GM18867 (cell line): ENCODE data around the gene PLEKHM2.

Experiments
- ATAC-seq: cut with Tn5 transposase; IDR thresholded peaks from one replicate; pipeline ENCODE4 v1.9.1; 2021; ENCODE audit warnings: mild to moderate bottlenecking, moderate library complexity; ENCODE audit not compliant: unreplicated experiment

PLEKHM2 gene

DNA sequence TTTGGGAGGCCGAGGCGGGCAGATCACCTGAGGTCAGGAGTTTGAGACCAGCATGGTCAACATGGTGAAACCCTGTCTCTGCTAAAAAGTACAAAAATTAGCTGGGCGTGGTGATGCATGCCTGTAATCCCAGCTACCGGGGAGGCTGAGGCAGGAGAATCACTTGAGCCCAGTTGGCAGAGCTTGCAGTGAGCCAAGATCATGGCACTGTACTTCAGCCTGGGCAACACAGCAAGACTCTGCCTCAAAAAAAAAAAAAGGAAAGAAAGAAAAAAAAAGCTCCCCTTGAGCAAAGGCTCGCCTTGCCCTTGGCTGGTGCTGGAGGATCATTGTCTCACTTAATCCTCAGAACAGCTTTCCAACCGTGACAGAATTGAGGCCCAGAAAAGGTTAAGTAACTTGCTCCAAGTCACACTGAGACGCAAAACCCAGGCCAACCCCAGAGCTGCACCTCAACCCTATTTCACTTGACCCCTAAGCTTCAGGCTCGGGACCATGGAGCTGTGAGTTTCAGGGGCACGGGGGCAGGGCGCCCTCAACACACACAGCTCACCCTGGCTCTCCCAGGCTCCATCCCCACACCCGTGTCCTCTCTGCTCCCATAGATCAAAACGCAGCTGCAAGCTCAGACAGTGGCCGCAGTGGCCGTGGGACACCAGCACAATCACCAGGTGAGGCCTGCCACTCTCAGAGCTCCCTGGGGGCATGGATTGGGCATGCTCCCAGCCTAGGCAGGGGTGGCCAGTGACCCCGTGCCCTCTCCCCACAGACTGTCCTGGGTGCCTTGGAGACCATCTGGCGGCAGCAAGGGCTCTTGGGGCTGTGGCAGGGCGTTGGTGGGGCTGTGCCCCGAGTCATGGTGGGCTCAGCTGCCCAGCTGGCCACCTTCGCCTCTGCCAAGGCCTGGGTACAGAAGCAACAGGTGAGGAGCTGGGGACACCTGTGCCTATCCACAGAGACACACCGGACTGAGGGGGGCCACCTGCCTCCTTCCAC, 53.5 kb downstream of the PLEKHM2 start:
- no peak for ATAC-seq

DNA sequence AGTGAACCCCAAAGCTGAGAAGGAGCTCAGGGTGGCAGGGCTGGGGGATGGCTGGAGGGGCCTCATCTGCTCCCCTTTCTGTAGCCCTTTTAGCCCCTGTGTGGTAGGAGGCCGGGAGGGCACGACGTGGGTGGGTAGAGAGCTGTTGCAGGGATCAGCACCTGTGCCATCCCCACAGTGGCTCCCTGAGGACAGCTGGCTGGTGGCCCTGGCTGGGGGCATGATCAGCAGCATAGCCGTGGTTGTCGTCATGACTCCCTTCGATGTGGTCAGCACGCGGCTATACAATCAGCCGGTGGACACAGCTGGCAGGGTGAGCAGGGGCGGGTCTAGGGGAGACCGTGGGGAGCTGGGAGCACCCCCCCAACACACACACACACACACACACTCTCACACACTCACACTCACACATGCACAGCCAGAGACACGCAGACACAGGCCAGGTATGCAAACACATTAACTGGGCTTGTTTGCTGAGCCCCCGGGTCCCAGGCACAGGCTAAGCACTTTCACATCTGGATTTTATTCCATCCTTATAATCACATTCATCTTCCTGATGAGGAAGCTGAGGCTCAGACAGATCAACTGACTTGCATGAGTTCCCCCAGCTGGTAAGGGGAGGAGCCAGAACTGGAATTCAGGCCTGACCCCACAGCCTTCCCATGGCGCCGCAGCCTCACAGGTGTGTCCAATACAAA, 54.4 kb downstream of the PLEKHM2 start:
- ATAC-seq = no peak

DNA sequence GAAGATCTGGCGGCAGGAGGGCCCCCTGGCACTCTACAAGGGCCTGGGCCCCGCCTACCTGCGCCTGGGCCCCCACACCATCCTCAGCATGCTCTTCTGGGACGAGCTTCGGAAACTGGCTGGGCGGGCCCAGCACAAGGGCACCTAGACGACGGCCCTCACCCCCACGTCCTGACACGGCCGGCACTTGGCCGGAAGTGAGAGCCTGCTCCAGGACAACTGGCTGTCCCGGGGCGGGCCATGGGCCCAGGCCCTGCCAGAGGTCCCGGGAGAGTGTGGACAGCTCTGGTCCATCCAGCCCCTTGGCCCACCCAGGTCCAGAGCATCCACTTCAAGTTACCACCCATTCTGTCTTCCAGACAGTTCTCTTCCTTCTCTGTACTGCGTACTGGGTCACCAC, 55.1 kb downstream of the PLEKHM2 start:
- no peak for ATAC-seq

DNA sequence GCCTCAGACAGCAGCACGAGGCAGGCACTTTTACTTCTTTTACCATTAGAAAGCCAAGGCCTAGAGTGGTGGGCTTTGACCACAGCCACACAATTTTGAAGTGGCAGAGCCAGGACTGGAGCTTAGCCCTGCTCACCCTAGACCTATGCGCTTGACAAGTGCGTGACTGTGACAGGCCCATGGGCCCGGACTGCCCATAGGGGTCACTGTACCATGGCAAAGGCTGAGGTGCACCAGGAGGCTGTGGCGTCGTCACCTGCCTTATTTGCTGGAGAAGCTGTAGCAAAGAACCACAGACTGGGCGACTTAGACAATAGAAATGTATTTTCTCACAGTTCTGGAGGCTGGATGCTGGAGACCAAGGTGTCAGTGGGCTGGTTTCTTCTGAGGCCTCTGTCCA, 55.6 kb downstream of the PLEKHM2 start:
- ATAC-seq = no peak

DNA sequence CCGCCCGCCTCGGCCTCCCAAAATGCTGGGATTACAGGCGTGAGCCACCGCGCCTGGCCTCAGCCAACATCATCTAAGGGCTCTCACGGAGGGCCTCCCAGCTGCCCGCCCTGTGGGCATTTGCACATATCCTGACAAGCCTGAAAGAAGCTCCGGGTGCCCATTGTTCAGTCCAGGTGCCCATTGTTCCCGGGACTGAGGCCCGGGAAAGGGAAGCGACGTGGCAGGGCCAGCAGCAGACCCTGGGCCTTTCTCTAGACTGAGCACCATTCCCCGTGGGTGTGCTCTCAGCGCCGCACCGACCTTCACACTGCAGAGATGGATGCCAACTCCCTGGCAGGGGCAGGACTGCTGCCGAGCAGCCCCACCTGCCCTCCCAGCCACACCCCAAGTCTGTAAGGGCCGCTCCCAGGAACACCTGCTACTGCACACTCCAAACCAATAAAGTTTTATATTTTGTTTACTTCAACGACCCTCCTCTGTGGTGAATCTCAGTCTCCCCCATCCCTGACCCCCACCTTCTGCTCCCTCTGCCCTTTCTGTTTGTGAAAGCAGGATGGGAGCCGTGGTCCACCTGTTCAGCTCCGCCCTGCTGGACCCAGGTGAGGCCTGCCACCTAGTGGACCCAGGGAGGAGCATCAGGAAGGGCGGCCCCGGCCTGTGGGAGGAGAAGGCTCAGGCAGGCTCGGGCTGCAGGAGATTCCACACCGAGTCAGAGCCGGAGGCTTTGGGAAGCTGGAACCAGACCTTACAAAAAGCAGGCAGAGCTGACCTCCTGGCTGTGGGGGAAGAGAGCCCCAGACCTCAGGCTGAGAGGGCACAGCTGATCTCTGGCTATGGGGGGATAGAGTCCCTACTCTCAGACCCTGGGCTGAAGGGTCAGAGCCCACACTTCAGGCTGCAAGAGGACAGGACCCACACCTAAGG, 57.1 kb downstream of the PLEKHM2 start:
- ATAC-seq = peak; percentile 55

DNA sequence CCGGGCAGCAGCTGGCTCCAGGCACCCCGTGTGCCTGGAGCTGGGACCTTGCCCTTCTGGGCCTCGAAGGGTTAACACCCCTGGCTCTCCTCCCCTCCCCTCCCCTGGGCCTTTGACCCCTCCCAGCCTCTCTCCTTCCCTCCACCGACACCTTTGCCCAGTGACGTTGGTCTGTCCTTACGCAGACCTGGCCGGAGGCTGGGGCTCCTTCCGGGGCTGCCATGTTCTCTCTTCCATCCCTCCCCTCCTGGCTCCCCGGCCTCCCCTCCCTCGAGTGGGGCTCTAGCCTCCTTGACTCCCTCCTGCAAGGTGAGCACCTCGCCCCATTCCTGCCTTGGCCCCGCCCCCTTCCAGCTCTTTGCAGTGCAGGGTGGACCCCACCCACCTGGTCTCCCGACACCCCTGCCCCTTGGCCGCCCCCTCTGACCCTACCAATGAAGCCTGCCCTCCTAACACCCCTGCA, 58.2 kb downstream of the PLEKHM2 start, which contains the start of gene TMEM82:
Gene TMEM82 (plus strand): TSS at position 161 of the 463 bp plus-strand sequence. CDS start 61 bp downstream, at position 222.
- no peak for ATAC-seq

DNA sequence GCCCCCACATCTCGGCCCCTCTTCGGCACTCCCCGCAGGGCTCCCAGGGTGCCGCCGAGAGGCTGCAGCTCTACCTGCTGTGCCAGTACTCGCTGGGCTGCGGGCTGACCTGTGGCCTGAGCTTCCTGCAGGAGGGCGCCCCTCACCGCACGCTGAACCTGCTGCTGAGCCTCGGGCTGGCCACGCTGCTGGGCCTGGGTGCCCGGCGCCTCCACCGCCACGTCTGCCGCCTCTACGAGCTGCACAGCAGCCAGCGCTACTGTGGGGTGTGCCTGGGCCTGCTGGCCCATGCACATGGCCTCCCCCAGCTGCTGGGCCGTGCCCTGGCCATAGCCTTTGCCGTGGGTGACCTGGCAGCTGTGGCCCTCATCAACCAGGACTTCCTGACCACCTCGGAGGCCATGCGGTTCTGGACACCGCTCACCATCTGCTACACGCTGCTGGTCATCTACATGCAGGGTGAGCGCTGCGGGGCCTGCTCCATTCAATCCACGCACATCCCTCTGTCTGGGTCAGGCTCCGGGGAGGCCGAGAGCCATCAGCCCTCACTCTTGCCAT, 60.1 kb downstream of the PLEKHM2 start:
- ATAC-seq = no peak

DNA sequence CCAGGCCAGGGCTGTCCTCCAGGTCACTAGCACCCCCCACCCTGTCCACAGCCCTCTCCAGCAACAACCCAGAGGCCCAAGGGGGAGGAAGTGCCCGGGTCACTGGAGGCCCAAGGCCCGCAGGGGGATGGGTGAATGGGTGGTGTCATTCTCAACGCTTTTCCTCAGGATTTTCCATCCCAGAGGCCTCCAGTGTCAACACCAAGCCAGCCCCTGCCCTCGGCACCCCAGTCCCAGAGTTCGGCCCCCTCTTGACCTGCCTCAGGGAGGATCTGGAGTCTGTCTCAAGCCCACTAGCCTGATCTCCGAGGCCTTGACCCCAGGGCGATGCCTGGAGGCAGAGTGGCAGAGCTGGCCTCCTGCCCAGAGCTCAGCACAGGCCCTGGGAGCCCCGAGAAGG, 63.3 kb downstream of the PLEKHM2 start:
- no peak for ATAC-seq

DNA sequence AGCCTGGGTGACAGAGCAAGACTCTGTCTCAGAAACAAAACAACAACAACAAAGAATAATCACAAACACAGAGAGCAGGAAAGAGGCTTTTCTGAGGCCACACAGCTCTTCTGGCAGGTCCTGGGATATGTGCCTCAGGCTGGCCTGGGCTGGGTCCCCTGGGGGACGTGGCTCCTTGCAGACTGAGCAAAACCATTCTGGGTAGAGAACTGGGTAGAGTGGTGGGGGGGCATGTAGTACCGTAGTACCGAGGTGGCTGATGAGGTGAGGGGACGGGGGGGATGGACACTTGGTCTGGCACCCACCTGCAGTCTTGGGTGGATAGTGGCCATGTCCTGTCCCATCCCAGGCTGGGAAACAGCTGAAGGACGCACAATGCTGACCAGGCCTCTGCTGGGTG, 64.1 kb downstream of the PLEKHM2 start:
- ATAC-seq = no peak

DNA sequence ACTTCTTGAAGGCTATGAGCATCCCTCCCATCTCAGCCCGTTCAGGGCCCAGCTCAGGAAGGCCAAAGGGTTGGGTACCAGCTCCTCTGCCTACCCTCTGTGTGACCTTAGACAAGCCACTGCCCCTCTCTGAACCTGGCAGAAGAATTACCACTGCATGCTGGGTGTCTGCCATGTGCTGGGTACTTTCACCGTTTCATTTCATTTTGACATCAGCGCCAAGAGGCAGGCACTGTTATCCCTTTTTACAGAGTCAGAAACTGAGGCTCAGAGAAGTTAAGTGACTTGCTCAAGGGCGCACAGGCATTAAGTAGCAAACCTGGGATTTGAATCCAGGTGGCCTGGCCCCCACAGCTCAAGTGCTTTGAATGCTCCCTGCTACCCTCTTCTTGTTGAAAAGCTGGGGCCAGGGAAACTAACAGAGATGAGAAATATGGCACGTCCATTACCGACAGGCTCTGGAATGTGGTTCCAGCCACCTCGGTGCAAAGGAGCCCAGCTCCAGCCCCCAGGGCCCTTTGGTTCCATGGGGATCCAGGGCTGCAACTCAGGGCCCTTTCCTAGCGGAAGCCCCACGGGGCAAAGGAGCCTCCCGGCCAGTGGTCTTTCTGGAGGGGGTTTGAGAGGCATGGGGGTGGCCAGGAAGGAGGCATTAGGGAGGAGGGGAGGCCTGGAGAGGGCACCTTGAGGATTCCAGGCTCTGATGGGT, 64.7 kb downstream of the PLEKHM2 start:
- no peak for ATAC-seq

DNA sequence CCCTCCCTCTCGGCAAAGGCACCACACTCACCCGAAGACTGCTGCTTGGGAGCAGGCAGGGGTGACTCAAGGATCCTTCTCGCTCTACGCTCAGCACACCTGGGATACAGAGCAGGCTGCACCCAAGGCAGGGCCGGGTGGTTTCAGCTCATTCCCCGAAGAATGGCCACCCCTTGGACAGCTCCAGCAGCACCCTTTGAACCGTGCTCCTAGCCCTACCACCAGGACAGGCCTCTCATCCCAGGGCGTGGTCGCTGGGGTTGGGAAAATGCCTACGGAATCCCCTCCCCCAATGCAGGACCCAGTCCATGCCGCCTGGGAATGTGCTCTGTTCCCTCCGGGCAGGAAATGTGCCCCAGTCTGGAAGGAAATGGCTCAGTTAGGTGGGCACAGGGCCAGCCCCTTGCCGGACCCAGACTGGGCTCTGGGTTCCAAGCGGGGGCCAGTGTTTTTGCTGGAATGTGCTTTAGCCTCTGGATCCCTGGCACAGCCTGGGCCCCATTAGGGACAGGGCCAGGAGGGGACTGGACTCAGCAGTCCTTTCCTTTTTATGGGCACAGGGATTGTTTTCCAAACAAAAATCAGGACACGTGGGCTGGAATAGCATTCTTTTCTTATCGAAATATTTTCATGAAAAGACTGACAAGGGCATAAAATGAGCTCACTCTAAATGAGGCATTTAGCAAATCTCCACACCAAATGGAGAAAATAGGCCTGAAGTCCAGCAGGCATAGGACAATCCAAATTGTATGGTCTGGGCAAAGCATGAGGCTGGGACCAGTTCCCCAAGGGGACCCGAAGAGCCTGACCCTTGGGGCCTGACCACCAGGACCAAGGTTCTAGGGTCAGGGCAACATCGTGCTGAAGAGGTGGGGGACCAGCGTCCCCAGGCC, 65.5 kb downstream of the PLEKHM2 start:
- ATAC-seq = no peak

DNA sequence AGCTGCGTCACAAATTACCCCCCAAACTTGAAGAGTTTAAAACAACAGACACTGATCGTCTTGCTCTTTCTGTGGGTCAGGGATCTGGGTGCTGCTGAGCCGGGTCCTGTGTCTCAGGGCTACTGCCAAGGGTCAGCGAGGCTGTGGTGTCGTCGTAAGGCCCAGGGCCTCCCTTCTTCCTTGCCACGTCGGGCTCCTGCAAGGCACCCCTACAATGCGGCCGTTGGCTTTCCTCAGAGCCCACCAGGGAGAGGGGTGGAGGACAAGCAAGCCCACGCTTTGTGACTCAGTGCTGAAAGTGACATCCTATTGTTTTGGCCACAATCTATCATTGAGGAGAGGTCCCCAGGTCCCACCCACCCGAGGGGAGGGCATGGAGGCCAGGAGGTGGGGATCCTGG, 66.8 kb downstream of the PLEKHM2 start:
- ATAC-seq = no peak

DNA sequence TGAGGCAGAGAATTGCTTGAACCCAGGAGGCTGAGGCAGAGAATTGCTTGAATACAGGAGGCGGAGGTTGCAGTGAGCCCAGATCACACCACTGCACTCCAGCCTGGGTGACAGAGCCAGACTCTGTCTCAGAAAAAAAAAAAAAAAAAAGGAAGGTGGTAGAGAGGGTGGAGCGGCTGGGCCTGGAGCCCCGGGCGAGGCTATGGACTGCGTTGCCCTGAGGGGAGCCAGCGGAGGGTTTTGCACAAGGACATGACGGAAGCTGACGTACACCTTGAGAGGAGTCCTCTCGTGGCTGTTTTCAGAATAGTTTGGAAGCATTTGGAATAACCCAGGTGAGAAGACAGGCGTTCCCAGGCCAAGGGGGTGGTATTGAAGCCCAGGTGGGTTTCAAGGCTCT, 67.6 kb downstream of the PLEKHM2 start:
- ATAC-seq = no peak

DNA sequence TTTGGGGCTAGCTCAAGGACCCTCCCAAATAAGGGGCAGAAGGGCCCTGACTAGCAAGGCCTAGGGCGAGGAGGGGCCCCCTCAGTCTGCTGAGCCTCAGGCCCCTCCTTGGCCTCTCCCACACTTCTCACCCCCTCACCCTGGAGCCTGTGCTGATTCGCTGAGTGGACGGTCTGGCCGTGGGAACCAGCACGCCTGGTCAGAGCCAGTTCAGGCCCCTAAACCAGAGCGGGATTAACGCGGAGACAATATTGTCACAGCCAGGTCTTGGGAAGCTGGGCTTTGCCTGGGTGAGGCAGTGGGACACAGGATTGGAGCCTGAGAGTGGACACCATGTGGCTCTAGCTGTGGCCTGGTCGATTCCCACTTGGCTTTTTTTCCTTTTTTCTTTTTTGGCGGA, 69.7 kb downstream of the PLEKHM2 start:
- ATAC-seq = no peak

DNA sequence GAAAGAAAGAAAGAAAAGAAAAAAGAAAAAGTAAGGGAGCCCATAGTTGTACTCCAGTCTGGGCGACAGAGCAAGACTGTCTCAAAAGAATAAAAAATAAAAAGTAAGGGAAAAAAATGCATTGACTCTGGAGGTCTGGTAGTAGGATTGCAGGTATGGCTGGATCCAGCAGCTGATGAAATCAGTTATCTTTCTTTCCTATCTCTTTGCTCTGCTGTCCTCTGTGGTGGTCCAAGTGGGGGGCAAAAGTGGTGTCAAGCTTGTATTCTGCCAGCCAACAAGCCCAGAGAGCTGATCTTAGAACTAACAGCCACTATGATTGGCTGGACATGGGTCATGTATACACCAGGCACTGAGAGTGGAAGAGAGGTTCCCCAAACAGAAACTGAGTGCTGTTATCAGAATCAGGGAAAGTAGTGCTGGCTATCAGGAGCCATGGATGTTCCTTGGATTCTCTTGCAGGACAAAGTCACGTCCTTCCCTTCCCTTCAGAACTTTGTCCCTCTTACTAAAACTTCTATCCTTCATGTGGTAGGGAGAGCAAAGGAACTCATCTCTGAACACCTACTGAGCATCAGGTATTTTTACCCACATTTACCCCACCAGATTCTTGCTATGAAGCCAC, 71.0 kb downstream of the PLEKHM2 start:
- ATAC-seq = no peak

DNA sequence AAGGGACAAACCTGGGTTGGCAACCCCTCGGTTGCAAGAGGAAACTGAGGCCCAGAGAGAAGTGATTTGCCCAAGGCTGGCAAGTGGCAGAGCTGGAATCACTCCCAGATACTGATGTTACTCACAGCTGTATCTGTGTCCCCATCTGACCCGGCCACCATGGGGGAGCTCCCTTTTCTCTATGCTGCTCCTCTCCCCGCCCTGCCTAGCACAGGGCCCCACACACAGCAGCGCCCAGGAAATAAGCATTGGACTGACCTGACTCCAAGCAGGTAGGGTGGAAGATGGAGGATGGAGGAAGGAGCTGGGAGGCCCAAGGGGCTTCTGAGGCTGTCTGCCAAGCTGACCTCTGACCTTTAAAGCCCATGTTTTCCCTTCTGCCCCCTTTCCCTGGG, 71.5 kb downstream of the PLEKHM2 start:
- ATAC-seq = no peak

DNA sequence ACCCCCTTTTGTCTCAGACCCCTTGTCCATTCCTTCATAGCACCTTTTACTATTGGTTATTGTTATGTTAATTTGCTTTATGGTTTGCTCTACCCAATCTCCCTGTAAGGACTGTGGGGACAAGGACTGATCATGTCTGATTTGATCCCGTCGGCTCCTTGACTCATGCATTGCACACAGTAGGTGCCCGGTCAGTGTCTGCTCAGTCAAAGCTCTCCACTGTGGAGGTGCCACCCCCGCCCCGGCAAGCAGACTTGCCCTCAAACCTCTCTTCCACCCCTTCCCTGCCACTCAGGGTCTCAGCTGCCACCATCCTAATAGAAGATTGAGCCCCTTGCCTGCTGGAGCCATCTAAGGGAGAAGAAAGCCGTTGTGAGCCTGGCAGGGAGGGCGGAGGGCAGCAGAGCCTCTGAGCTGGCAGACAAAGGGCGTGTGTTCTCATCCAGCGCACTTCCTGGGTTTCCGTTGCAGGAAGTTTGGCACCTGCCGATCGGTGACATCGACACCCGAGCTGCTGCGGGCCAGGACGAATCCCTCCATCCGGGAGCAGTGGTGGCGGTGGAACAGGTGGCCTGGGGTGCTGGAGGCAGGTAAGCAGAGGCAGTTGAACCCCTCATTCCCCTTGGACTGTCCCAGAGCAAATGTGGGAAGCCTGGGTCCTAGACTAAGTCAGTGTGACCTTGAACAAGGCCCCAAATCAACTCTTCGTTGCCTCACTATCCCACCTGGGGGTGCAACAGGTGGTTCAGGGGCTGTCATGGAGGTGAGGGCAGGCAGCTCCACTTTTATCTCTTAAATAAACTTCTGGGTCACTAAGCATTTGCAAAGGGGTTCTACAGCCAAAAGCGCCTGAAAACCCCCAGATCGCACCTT, 72.3 kb downstream of the PLEKHM2 start:
- ATAC-seq = no peak
